ENCODE measurements around the gene HAL. TPM values are rescaled to one million over a fixed set of nuclear protein-coding genes. Genes with fewer than 3 reads are reported as not detected.

The HAL gene
- total RNA-seq, 1 experiment from 2014 or later, result 1.4 TPM

DNA sequence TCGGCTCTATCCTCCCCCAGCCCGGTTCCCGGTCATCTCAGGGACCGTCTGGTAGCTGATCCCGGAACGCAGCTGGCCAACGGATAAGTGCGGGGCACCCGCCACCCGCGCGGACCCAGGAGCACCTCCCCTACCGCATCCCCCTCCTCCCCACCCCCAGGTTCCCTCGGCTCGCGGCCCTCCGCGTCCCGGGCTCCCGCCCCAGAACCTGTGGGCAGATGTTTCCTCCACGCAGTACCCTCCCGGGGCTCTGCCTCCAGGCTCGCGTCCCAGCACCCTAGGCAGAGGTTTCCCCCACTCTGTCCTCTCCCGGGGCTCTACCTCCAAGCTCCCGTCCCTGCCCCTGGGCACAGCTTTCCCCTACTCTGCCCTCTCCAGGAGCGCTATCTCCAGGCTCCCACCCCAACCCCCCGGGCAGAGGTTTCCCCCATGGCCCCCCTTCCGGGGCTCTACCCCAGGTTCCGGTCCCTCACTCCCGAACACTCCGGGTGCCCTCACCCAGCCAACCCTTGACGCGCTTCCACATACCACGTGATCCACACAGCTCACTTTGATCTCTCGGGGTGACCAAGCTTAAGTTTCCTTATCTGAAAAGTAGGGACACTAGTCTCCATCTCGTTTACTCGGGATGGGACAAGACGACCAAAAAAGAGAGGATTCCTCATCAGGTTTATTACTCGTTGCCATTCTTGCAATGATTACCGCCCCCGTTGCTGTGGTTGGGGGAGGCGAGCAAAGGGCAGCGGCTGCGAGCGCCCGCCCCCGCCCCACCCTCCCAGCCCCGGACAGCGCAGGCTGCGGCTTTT lies 53.4 kb downstream of the HAL start, which contains the start of gene CCDC38:
Gene CCDC38 (minus strand): TSS at position 91 of the 806 bp plus-strand sequence. CDS start 6,105 bp downstream, outside the sequence.
- H3K4me1 Mint-ChIP-seq (ENCODE audit: low read depth, unreplicated experiment), result no peaks in the 10 kb centered on the region
- DNase-seq, result peak; percentile 87
- no TSS peak for BruUV-seq (replicated peaks)
- intact Hi-C loops (cut with micrococcal nuclease; ENCODE audit: unreplicated experiment), result no loop called here
- no peaks in the 10 kb centered on the region for H3K9me3 Mint-ChIP-seq (ENCODE audit: low read depth, unreplicated experiment)
- H3K36me3 Mint-ChIP-seq (ENCODE audit: insufficient read depth, unreplicated experiment), result peaks cover 17% of the 10 kb centered on the region
- peak within 1 kb of the TSS; percentile 87 for H3K27ac Mint-ChIP-seq (ENCODE audit: unreplicated experiment)
- TF ChIP-seq, protein P1, sequence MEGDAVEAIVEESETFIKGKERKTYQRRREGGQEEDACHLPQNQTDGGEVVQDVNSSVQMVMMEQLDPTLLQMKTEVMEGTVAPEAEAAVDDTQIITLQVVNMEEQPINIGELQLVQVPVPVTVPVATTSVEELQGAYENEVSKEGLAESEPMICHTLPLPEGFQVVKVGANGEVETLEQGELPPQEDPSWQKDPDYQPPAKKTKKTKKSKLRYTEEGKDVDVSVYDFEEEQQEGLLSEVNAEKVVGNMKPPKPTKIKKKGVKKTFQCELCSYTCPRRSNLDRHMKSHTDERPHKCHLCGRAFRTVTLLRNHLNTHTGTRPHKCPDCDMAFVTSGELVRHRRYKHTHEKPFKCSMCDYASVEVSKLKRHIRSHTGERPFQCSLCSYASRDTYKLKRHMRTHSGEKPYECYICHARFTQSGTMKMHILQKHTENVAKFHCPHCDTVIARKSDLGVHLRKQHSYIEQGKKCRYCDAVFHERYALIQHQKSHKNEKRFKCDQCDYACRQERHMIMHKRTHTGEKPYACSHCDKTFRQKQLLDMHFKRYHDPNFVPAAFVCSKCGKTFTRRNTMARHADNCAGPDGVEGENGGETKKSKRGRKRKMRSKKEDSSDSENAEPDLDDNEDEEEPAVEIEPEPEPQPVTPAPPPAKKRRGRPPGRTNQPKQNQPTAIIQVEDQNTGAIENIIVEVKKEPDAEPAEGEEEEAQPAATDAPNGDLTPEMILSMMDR (IDR thresholded peaks at IDR 0.05; ENCODE audit: unreplicated experiment), result no peak
- peaks cover 18% of the 10 kb centered on the region for H3K27me3 Mint-ChIP-seq (ENCODE audit: unreplicated experiment)
- peak within 1 kb of the TSS; percentile 85 for H3K4me3 Mint-ChIP-seq (ENCODE audit: low read depth, unreplicated experiment)
- CTCF ChIA-PET, result interaction anchor here (0.6 to 2.9 kb wide), 7 partner anchors 15 to 922 kb away, joined by 3 to 8 read pairs (median 4); partner anchors contain the start of gene METAP2

DNA sequence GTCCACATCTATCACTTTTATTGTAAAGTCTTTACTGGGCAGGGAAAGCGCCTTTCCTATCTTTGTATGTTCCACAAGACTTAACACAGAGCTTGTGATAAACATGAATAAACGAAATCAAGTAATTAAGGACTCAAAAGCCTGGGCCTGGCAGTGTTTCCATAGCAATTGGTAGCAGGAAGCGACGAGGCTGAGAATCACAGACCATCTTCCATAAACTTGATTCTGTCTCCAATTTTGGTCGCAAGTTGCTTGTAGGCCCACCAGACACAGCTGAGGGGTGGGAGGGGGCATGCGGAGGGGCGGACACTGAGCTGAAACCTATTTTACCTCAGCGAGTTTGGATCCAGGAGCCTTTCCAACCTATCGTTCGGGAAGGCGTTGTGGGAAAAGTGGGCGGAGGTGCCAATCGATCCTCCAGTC lies 54.0 kb downstream of the HAL start:
- H3K4me3 Mint-ChIP-seq (ENCODE audit: low read depth, unreplicated experiment), result peak overlapping the region; percentile 85
- TF ChIP-seq, protein P1 (IDR thresholded peaks at IDR 0.05; ENCODE audit: unreplicated experiment), result no peak
- intact Hi-C loops (cut with micrococcal nuclease; ENCODE audit: unreplicated experiment), result no loop called here

GRCh38 chr12:95940514-95940913 lies 55.6 kb downstream of the HAL start:
- no peak for DNase-seq
- Mint-ChIP-seq H3K9me3 (ENCODE audit: low read depth, unreplicated experiment) (no peaks in the 10 kb centered on the region), H3K4me3 (ENCODE audit: low read depth, unreplicated experiment) (no peak overlapping the region), H3K4me1 (ENCODE audit: low read depth, unreplicated experiment) (no peaks in the 10 kb centered on the region), H3K36me3 (ENCODE audit: insufficient read depth, unreplicated experiment) (peaks cover 17% of the 10 kb centered on the region), H3K27ac (ENCODE audit: unreplicated experiment) (no peak overlapping the region), H3K27me3 (ENCODE audit: unreplicated experiment) (peaks cover 12% of the 10 kb centered on the region)
- CTCF ChIA-PET, result no interaction called here
- TF ChIP-seq, protein P1 (IDR thresholded peaks at IDR 0.05; ENCODE audit: unreplicated experiment), result no peak
- intact Hi-C loops (cut with micrococcal nuclease; ENCODE audit: unreplicated experiment), result no loop called here
- no TSS peak for BruUV-seq (replicated peaks)

More for the DNA sequence above, 54.0 kb downstream of the HAL start:
- TSS peak; percentile 74 for BruUV-seq (replicated peaks)
- Mint-ChIP-seq H3K27ac (ENCODE audit: unreplicated experiment) (no peak overlapping the region), H3K27me3 (ENCODE audit: unreplicated experiment) (peaks cover 18% of the 10 kb centered on the region), H3K4me1 (ENCODE audit: low read depth, unreplicated experiment) (no peaks in the 10 kb centered on the region), H3K9me3 (ENCODE audit: low read depth, unreplicated experiment) (no peaks in the 10 kb centered on the region), H3K36me3 (ENCODE audit: insufficient read depth, unreplicated experiment) (peaks cover 17% of the 10 kb centered on the region)
- CTCF ChIA-PET, result interaction anchor here (0.7 to 2.9 kb wide), 3 partner anchors 17 to 202 kb away, joined by 4 to 8 read pairs (median 7); no protein-coding TSS in a partner anchor
- no peak for DNase-seq

Other genes with a start within 250 kb of the HAL start
- 68.4 and 76.5 TPM in 2 replicates for gene NTN4, start 205.6 kb downstream of the HAL start, total RNA-seq (2022)
- gene SNRPF, start 137.4 kb downstream of the HAL start, total RNA-seq (2022), result 49.7 and 55.4 TPM in 2 replicates
- gene CCDC38, start 53.7 kb downstream of the HAL start, total RNA-seq (2022), result 0.24 TPM in 1 of 2 replicates, not detected in the other
- gene AMDHD1, start 53.0 kb downstream of the HAL start, total RNA-seq (2022), result 1.2 and 1.6 TPM in 2 replicates
- gene LTA4H, start 39.2 kb upstream of the HAL start, total RNA-seq (2022), result 105 and 120 TPM in 2 replicates
- 25.6 and 34.1 TPM in 2 replicates for gene ELK3, start 198.0 kb upstream of the HAL start, total RNA-seq (2022)

Measured in Calu3 (cell line).